ENCODE data around the gene UNKL. TPM values are rescaled to one million over a fixed set of nuclear protein-coding genes. Genes with fewer than 3 reads are reported as not detected.
A peak's percentile ranks its signal among the peaks of the same experiment; 100 is the strongest.

UNKL gene
- total RNA-seq, 1 donor from 2014 or later: 45.5 TPM

DNA sequence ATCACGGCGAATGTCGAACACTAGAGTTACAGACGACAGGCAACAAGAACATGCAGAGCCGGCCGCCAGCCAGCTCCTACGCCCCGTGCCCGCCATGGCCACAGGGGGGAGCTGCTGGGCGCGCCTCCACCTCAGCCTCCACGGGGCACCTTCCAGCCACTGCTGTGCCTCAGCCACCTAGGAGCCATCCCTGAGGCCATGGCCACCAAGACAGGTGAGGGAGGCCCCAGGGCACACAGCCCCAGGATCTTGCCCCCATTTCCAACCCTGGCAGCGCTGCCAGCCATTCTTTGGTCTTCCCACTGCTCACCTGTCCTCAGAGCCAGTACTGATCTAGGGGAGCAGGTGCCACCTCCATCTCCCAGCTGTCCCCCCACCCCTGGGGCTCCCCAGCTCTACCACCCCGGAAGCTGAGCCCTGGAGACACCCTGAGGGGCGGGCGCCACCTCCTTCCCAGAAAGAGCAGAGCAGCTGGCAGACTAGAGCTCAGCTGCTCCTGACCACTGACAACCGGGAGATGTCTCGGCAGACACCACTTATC, 50.9 kb downstream of the UNKL start:
- intact Hi-C loops (cut with DNase I): no loop called here
- peak; percentile 65 for ATAC-seq
- no peak for DNase-seq (ENCODE audit: low spot score)

- ATAC-seq (no peak), DNase-seq (ENCODE audit: low spot score) (no peak)
- intact Hi-C loops (cut with DNase I): no loop called here
These were observed 51.7 kb downstream of the UNKL start for GRCh38 chr16:1362807-1363206.

DNA sequence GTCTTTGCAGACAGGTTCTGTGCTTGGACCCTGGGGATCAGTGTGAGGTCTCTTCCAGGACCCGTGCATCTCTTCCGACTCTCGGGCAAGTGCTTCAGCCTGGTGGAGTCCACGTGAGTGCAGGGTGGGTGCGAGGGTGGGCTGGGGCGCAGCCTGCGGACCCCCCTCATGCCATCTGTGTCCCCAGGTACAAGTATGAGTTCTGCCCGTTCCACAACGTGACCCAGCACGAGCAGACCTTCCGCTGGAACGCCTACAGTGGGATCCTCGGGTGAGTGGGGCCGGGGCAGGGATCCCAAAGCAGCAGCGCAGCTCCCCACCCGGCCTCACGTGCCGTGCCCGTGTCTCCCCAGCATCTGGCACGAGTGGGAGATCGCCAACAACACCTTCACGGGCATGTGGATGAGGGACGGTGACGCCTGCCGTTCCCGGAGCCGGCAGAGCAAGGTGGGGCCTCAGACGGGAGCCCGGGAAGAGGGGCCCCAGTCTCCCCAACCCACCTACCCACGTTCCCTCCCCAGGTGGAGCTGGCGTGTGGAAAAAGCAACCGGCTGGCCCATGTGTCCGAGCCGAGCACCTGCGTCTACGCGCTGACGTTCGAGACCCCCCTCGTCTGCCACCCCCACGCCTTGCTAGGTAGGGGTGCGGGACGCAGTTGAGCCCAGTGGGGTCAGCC, 52.7 kb downstream of the UNKL start:
- intact Hi-C loops (cut with DNase I): no loop called here
- ATAC-seq (no peak), DNase-seq (ENCODE audit: low spot score) (no peak)

- intact Hi-C loops (cut with DNase I): no loop called here
- ATAC-seq (no peak), DNase-seq (ENCODE audit: low spot score) (no peak)
These were observed 56.5 kb downstream of the UNKL start for GRCh38 chr16:1357906-1358566.

DNA sequence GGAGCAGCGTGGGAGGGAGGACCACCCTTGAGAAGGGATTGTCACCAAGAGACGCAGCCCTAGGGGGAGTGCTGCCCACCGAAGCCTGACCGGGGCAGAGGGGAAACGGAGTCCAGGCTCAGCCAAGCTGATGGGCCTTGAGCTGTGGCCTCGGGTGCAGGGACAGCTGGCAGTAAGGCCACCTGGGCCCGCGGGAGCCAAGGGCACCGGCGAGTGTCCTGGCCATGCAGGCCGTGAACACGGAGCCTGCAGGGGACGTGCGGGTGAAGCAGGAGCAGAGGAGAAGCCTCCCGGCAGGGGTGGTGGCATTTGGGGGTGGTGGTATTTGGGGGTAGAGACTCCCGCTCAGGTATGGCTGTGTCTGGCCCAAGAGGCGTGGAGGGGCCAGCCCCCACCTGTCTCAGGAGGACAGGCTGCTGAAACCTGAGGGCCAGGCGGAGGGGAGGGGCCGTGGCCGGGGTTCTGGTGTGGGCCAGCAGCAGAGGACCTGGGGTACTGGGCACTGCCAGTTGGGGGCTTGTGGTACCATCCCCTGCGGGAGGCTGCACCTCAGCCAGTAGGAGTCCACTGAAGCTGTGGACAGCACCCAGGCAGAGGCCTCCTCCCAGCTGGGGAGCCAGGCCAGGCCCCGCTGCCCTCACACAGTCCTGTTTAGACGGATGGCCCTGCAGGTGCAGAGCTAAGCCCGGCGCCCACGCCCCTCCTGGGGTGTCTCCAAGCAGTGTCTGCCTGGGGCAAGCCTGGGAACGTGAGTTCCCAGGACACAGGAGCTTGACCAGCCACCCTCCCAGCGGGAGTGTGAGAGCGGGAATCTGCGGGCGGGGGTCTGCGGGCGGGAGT, 58.2 kb downstream of the UNKL start:
- intact Hi-C loops (cut with DNase I): no loop called here
- ATAC-seq: no peak

DNA sequence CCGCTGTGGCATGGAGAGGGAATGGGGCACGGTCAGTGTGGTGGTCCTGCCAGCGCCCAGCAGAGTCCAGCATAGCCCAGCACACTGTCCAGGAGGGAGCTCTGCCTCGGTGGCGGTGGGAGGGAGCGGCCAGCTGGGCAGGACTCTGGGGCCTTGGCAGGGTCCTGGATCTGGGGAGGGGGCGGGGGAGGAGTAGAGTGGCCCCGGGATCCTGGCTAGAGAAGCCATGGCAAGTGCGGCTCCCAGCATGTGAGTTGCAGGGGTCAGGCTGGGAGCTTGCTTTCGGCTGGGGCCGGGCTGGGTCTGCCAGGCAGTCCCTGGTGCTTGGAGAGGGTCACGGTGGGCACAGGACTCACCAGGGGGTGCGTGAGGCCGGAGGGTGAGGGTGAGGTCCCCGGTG, 58.9 kb downstream of the UNKL start:
- intact Hi-C loops (cut with DNase I): no loop called here
- ATAC-seq: no peak
- DNase-seq (ENCODE audit: low spot score): no peak

More for the DNA sequence above, 58.2 kb downstream of the UNKL start:
- no peak for DNase-seq (ENCODE audit: low spot score)

- no peak for ATAC-seq
- no peak for DNase-seq (ENCODE audit: low spot score)
- intact Hi-C loops (cut with DNase I): no loop called here
These were observed 59.5 kb downstream of the UNKL start for GRCh38 chr16:1354815-1355540.

DNA sequence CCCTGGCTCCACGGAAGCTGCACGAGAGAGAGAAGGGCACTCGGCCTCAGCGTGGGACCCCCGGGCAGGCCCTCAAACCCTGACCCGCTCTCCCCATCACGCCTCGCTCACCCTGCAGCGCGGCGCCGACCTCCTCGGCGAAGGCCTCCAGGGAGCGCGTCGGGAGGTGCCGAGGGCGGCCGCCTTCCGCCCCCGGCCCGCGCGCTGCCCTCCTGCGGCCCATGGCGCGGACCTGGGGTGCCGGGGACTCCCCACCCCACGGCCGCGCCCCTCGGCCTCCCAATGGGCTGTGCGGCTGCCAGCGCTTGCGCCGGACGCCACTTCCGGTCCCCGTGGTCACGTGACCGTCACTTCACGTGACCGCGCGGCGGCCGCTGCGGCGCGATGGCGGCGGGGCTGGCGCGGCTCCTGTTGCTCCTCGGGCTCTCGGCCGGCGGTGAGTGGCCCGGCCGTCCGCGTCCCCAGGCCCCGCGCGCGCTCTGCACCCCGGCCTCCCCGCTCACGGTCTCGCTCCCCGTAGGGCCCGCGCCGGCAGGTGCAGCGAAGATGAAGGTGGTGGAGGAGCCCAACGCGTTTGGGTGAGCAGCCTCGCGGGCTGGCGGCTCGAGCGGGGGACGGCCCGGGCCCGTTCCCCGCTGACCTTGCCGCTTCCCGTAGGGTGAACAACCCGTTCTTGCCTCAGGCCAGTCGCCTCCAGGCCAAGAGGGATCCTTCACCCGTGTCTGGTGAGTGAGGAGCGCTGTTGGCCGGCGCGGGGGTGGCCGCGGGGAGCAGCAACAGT, 62.7 kb downstream of the UNKL start, which contains the start of the genes GNPTG and TSR3:
GNPTG (plus strand) TSS at position 350 of the 781 bp plus-strand sequence; CDS start at position 385, 35 bp downstream.
TSR3 (minus strand) TSS at position 297 of the 781 bp plus-strand sequence; CDS start at position 223, 74 bp downstream.
- DNase-seq (ENCODE audit: low spot score) (peak; percentile 92), ATAC-seq (peak; percentile 87)
- intact Hi-C loops (cut with DNase I): no loop called here

DNA sequence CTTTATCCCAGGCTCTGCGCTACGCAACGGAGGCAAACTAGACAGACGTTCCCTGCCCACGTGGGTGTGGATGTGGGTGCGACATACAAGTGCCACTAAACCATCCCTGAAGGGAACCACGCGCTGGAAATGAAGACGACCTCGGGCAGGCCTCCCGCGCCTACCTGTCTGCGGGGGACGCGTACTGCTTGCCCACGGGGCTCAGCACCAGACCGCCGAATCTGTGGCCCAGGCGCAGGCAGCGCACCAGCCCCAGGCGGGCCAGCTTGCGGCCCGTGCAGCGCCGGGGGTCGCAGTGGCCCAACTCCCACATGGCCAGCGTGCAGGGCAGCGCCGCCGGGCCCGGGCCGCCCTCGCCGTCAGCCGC, 63.3 kb downstream of the UNKL start:
- intact Hi-C loops (cut with DNase I): no loop called here
- ATAC-seq (no peak), DNase-seq (ENCODE audit: low spot score) (no peak)

- intact Hi-C loops (cut with DNase I): no loop called here
- no peak for ATAC-seq
- no peak for DNase-seq (ENCODE audit: low spot score)
These were observed 63.8 kb downstream of the UNKL start for GRCh38 chr16:1350691-1351090.

DNA sequence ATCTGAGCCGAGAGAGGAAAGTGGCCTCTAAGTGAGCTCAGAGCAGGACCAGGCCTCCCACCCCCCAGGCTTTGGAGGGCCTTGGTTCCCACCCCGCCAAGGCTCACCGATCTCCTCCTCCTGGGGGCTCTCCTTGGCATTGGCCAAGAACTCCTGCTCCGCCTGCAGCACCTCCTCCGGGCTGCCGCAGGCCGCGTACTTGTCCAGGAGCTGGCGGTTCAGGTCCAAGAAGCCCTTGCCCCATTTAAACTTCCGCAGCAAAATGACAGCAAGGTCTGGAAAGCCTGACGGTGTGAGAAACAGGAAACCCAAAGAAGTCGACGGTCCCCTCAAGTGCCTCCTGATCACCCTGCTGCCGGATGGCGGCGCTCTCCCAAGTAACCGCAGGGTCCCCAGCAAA, 64.6 kb downstream of the UNKL start:
- DNase-seq (ENCODE audit: low spot score) (no peak), ATAC-seq (no peak)
- intact Hi-C loops (cut with DNase I): no loop called here

DNA sequence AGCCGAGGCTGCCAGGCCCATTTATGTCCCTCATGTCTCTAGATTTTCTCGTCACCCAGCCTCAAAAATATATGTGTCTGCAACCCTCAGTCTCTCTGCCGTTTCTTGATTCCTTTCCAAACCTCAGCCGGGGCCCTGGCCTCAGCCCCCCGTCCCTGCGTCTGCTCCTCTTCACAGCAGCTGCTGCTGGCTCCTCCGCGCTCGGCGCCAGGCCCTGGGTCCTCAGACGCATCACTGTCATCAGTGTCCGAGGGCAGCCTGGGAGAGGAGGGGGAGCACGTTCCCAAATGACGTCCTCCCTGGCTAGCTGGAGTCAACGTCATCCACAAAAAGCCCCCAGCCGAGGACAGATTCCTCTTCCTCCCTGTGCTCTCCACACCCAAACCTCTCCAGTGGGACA, 65.2 kb downstream of the UNKL start:
- intact Hi-C loops (cut with DNase I): no loop called here
- ATAC-seq (no peak), DNase-seq (ENCODE audit: low spot score) (no peak)

- intact Hi-C loops (cut with DNase I): no loop called here
- DNase-seq (ENCODE audit: low spot score) (no peak), ATAC-seq (no peak)
These were observed 65.6 kb downstream of the UNKL start for GRCh38 chr16:1348926-1349325.

DNA sequence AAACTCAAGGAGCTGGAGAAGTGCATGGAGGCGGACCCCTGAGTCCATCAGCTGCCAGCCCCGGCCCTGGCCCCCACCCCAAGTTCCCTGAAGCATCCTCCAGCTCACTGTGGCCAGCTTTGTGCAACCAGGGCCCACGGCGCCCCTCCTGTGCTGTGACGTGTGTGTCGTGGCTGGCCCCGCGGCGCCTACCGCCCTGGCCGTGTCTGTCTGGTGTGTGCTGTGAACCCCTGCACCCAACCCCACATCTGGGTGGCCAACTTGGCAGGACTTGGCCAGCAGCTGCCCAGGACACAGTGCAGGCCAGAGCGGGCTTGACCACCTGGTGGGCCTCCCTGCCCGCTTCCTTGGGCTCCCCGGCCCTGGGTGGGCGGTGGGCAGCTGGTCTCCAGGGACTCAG, 66.1 kb downstream of the UNKL start:
- no peak for ATAC-seq
- intact Hi-C loops (cut with DNase I): no loop called here
- no peak for DNase-seq (ENCODE audit: low spot score)

DNA sequence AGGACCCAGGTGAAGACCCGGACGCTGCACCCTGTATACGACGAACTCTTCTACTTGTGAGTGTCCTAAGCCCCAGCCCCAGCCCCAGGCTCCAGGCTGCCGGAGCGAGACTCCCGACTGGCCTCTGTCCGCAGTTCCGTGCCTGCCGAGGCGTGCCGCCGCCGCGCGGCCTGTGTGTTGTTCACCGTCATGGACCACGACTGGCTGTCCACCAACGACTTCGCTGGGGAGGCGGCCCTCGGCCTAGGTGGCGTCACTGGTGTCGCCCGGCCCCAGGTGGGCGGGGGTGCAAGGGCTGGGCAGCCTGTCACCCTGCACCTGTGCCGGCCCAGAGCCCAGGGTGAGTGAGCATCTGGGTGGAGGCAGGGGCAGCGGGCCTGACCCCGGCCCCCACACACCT, 66.5 kb downstream of the UNKL start:
- intact Hi-C loops (cut with DNase I): no loop called here
- ATAC-seq (no peak), DNase-seq (ENCODE audit: low spot score) (no peak)

GRCh38 chr16:1347286-1347855, 67.1 kb downstream of the UNKL start:
- no peak for ATAC-seq
- DNase-seq (ENCODE audit: low spot score): no peak
- intact Hi-C loops (cut with DNase I): no loop called here

DNA sequence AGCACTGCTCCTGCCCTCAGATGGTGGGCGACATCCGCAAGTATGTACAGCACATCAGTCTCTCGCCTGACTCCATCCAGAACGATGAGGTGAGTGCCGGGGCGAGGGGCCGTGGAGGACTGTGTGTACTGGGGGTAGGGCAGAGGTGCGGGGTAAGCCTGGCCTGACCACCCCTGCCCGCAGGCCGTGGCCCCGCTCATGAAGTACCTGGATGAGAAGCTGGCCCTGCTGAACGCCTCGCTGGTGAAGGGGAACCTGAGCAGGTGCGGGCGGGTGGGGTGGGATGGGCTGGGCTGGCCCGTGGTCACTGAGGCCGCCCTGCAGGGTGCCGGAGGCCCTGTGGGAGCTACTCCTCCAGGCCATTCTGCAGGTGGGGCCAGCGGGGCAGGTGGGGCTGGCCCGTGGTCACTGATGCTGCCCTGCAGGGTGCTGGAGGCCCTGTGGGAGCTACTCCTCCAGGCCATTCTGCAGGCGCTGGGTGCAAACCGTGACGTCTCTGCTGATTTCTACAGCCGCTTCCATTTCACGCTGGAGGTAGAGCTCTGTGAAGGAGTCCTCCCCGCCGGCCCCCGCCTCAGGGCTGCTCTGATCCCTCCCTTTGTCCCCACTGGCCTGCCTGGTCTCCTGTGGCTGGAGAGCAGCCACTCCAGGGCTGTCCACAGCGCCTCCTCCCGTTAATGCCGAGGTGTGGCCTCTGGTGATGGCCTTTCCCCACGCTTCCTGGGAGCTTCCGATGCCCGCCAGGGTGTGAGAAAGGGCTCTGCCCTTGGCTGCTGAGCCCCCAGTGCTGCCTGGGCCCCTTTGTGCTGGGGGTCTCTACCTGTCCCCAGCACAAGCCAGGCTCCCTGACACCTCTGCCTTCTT, 67.8 kb downstream of the UNKL start:
- DNase-seq (ENCODE audit: low spot score): no peak
- no peak for ATAC-seq
- intact Hi-C loops (cut with DNase I): no loop called here
